ENCODE measurements around the gene DOCK4.

GRCh38 chr7:111878785-111879184 is 327.4 kb downstream of the DOCK4 start:
- TF ChIP-seq CTCF (IDR thresholded peaks at IDR 0.05; ENCODE audit: insufficient read depth, low read length, poor library complexity, severe bottlenecking), result no peak
- TF ChIP-seq EZH2phosphoT487 (conservative IDR thresholded peaks at IDR 0.05; ENCODE audit: low read length), result no peak
